Keratinocyte (primary cell): ENCODE measurements around the gene C17orf58. TPM values are rescaled to one million over a fixed set of nuclear protein-coding genes. Genes with fewer than 3 reads are reported as not detected.

Source experiments
- DNase-seq: peaks from one replicate; pipeline ENCODE4 v3.0.0-alpha.2; 2011; ENCODE audit warnings: low read depth, missing footprints, low spot score
- FAIRE-seq: peaks from 2 replicates; lab custom pipeline; 2011; peaks lifted over from hg19 to GRCh38; lab: Jason Lieb, UNC
- H2AFZ ChIP-seq: 2 replicates; pipeline ENCODE4 v1.6.0; 2012; ENCODE audit warnings: low read length, control low read depth, inconsistent platforms; ENCODE audit not compliant: control insufficient read depth
- H3K27ac ChIP-seq: 2 replicates; pipeline ENCODE4 v1.5.1; 2011; ENCODE audit warnings: low read length; ENCODE audit not compliant: control insufficient read depth, insufficient read depth
- H3K27me3 ChIP-seq: 3 replicates; pipeline ENCODE4 v1.6.0; 2011; ENCODE audit warnings: low read length; ENCODE audit not compliant: control insufficient read depth, insufficient read depth; ENCODE audit errors: extremely low read depth
- H3K36me3 ChIP-seq, 2 experiments: 2 replicates in 1 of 2; 3 replicates in 1 of 2; pipeline ENCODE4 v1.5.1; 2011; ENCODE audit warnings: low read length in 2 of 2, mild to moderate bottlenecking in 1 of 2; ENCODE audit not compliant: control insufficient read depth in 2 of 2, insufficient read depth in 2 of 2; ENCODE audit errors: extremely low read depth in 1 of 2
- H3K4me1 ChIP-seq: 3 replicates; pipeline ENCODE4 v1.5.1; 2011; ENCODE audit warnings: low read length; ENCODE audit not compliant: control insufficient read depth, insufficient read depth; ENCODE audit errors: extremely low read depth
- H3K4me2 ChIP-seq: 3 replicates; pipeline ENCODE4 v1.6.0; 2011; ENCODE audit warnings: low read depth, low read length; ENCODE audit not compliant: control insufficient read depth, insufficient read depth; ENCODE audit errors: extremely low read depth
- H3K4me3 ChIP-seq, 3 experiments: fragments of 200-600 bp in 1 of 3; sonication (generic) in 1 of 3; 2 replicates in 2 of 3; 3 replicates in 1 of 3; pipeline ENCODE4 v1.5.1; 2011 to 2016; ENCODE audit warnings: low read length in 3 of 3, mild to moderate bottlenecking in 3 of 3, control low read depth in 2 of 3, inconsistent platforms in 1 of 3, low read depth in 1 of 3, mixed read lengths in 1 of 3, mixed run types in 1 of 3, moderate library complexity in 1 of 3; ENCODE audit not compliant: control insufficient read depth in 2 of 3, insufficient read depth in 2 of 3; ENCODE audit errors: extremely low read depth in 1 of 3
- H3K79me2 ChIP-seq: 2 replicates; pipeline ENCODE4 v1.6.0; 2012; ENCODE audit warnings: low read length; ENCODE audit not compliant: control insufficient read depth, insufficient read depth
- H3K9ac ChIP-seq: 3 replicates; pipeline ENCODE4 v1.6.0; 2011; ENCODE audit warnings: low read length; ENCODE audit not compliant: control insufficient read depth, insufficient read depth; ENCODE audit errors: extremely low read depth
- H3K9me1 ChIP-seq: 3 replicates; pipeline ENCODE4 v1.6.0; 2011; ENCODE audit warnings: low read length; ENCODE audit not compliant: control insufficient read depth, insufficient read depth; ENCODE audit errors: extremely low read depth
- H3K9me3 ChIP-seq: 2 replicates; pipeline ENCODE4 v1.5.1; 2012; ENCODE audit warnings: low read depth, low read length; ENCODE audit not compliant: control insufficient read depth
- H4K20me1 ChIP-seq: 3 replicates; pipeline ENCODE4 v1.6.0; 2011; ENCODE audit warnings: low read length; ENCODE audit not compliant: control insufficient read depth, insufficient read depth; ENCODE audit errors: extremely low read depth
- EZH2 ChIP-seq: IDR thresholded peaks from one replicate; pipeline ENCODE4 v1.6.1; 2012; ENCODE audit warnings: inconsistent platforms, mild to moderate bottlenecking, low read length, moderate library complexity
- dilution Hi-C: fragments of 300-500 bp; cut with MboI; formaldehyde crosslinking; loops from one replicate; pipeline ENCODE4 v1.7.0; 2020; ENCODE audit warnings: low sequenced_read_pairs; ENCODE audit not compliant: extremely low pct_ligation_motif_present
- polyA plus RNA-seq, 5 experiments: library from polyadenylated mRNA; depleted of rRNA in 3 of 5; stranded (reverse) in 3 of 5; stranded (forward) in 1 of 5; unstranded in 1 of 5; fragments of >200 nt; gene quantifications; 1 replicate in 1 of 5; 2 replicates in 3 of 5; 3 replicates in 1 of 5; pipeline versions ENCODE4 v1.2.1 to v1.2.3, GENCODE V29; 2011 to 2012; ENCODE audit warnings: missing spikeins in 2 of 5, low read depth in 1 of 5, low replicate concordance in 1 of 5
- TF ChIP-seq, protein P1 (sequence below), 3 experiments: IDR thresholded peaks in 1 of 3; conservative IDR thresholded peaks in 1 of 3; optimal IDR thresholded peaks in 1 of 3; 2 replicates in 2 of 3; 3 replicates in 1 of 3; pipeline versions ENCODE3 to v1.5.1; 2011; ENCODE audit warnings: low read length in 3 of 3, mild to moderate bottlenecking in 3 of 3, moderate library complexity in 2 of 3, control low read depth in 1 of 3, inconsistent platforms in 1 of 3; ENCODE audit not compliant: insufficient read depth in 2 of 3; ENCODE audit errors: extremely low read depth in 1 of 3

Gene C17orf58
- polyA plus RNA-seq, 1 donor (not counting 4 experiments of a cell fraction or from before 2014, with no cell fraction given): 6.1 TPM

DNA sequence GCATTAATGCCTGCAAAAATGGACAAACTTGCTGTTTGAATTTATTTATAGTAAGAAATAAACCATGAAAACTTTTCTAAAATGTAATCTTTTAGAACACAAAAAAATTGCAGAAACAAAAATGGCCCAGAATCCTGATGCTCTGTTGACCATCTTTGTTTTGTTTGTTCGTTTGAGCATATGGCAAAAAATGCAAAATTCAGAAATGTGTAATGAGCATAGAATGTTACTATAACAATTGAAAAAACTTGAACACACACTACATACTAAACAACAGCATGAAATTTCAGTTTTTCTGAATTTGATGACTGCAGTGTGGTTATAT, 38.1 kb upstream of the C17orf58 start:
- dilution Hi-C loops: no loop called here
- peak overlapping the region in 1 of 3 experiments; percentile 50 for H3K4me3 ChIP-seq
- H3K4me1 ChIP-seq: peaks cover 16% of the 10 kb centered on the region
- no peaks in the 10 kb centered on the region for H3K27me3 ChIP-seq
- H3K36me3 ChIP-seq: peaks cover 6 to 8% of the 10 kb centered on the region in 2 experiments
- H3K9ac ChIP-seq: no peak overlapping the region
- H3K9me3 ChIP-seq: no peaks in the 10 kb centered on the region
- no peak for FAIRE-seq
- DNase-seq: no peak
- H3K27ac ChIP-seq: no peak overlapping the region
- no peaks in the 10 kb centered on the region for H4K20me1 ChIP-seq
- TF ChIP-seq, protein P1, sequence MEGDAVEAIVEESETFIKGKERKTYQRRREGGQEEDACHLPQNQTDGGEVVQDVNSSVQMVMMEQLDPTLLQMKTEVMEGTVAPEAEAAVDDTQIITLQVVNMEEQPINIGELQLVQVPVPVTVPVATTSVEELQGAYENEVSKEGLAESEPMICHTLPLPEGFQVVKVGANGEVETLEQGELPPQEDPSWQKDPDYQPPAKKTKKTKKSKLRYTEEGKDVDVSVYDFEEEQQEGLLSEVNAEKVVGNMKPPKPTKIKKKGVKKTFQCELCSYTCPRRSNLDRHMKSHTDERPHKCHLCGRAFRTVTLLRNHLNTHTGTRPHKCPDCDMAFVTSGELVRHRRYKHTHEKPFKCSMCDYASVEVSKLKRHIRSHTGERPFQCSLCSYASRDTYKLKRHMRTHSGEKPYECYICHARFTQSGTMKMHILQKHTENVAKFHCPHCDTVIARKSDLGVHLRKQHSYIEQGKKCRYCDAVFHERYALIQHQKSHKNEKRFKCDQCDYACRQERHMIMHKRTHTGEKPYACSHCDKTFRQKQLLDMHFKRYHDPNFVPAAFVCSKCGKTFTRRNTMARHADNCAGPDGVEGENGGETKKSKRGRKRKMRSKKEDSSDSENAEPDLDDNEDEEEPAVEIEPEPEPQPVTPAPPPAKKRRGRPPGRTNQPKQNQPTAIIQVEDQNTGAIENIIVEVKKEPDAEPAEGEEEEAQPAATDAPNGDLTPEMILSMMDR (optimal IDR thresholded peaks at IDR 0.05 in 1 of 3, IDR thresholded peaks at IDR 0.05 in 1 of 3, conservative IDR thresholded peaks at IDR 0.05 in 1 of 3; ENCODE audit: extremely low read depth in 1 of 3, insufficient read depth in 2 of 3, low read length in 3 of 3): no peak
- H3K79me2 ChIP-seq: peaks cover 35% of the 10 kb centered on the region
- H3K9me1 ChIP-seq: no peaks in the 10 kb centered on the region
- peak overlapping the region; percentile 74 for H3K4me2 ChIP-seq
- peak overlapping the region; percentile 52 for H2AFZ ChIP-seq

DNA sequence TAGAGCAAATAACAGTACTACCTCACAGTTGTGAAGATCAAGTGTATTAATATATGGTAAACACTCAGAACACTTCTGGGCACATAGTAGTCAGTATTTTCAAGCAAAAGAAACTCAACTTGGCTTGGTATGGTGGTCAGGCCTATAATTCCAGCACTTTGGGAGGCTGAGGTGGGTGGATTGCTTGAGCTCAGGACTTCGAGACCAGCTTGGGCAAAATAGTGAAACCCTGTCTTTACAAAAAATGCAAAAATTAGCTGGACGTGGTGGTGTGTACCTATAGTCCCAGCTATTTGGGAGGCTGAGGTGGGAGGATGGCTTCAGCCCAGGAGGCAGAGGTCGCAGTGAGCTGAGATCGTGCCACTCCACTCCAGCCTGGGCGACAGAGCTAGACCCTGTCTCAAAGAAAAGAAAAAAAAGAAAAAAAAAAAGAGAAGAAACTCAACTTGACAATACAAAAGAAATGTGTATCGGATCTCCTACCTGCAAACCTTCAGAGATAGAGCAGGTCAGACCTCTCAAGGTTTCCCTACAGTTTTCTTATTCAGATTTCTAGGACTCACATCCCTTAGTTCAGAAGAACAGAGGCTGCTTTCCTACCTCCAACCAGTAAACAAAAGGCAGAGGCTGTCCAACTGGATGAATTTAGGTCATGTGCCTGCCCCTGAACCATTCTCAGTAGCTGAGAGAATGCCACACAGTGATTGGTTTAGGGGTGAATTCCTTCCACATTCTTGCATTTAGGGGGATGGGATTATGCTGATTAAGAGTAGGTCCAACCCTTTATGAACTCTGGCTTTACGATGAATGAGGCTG, 37.6 kb upstream of the C17orf58 start:
- peak overlapping the region; percentile 52 for H2AFZ ChIP-seq
- H3K9me1 ChIP-seq: no peaks in the 10 kb centered on the region
- H3K9me3 ChIP-seq: no peaks in the 10 kb centered on the region
- H3K4me1 ChIP-seq: peaks cover 16% of the 10 kb centered on the region
- peaks cover 32% of the 10 kb centered on the region for H3K79me2 ChIP-seq
- no peak for TF ChIP-seq EZH2
- TF ChIP-seq, protein P1 (optimal IDR thresholded peaks at IDR 0.05 in 1 of 3, IDR thresholded peaks at IDR 0.05 in 1 of 3, conservative IDR thresholded peaks at IDR 0.05 in 1 of 3; ENCODE audit: extremely low read depth in 1 of 3, insufficient read depth in 2 of 3, low read length in 3 of 3): no peak
- no peak overlapping the region for H3K9ac ChIP-seq
- H3K4me3 ChIP-seq: no peak overlapping the region
- no peak overlapping the region for H3K27ac ChIP-seq
- H3K27me3 ChIP-seq: no peaks in the 10 kb centered on the region
- peaks cover 4 to 6% of the 10 kb centered on the region in 2 experiments for H3K36me3 ChIP-seq
- FAIRE-seq (no peak), DNase-seq (no peak)
- H4K20me1 ChIP-seq: no peaks in the 10 kb centered on the region
- no peak overlapping the region for H3K4me2 ChIP-seq
- dilution Hi-C loops: no loop called here
